GM19395 (cell line): Measurements from ENCODE around the gene GINS2.

Experiments used
- ATAC-seq: cut with Tn5 transposase; IDR thresholded peaks from one replicate; pipeline ENCODE4 v1.9.1; 2021; ENCODE audit warnings: mild to moderate bottlenecking, moderate library complexity; ENCODE audit not compliant: unreplicated experiment

The GINS2 gene

GRCh38 chr16:85668676-85669424 is 19.9 kb downstream of the GINS2 start:
- no peak for ATAC-seq

- ATAC-seq: no peak
Measured at GRCh38 chr16:85667841-85668413, 20.8 kb downstream of the GINS2 start.

- no peak for ATAC-seq
Measured at GRCh38 chr16:85667261-85667660, 21.5 kb downstream of the GINS2 start.

DNA sequence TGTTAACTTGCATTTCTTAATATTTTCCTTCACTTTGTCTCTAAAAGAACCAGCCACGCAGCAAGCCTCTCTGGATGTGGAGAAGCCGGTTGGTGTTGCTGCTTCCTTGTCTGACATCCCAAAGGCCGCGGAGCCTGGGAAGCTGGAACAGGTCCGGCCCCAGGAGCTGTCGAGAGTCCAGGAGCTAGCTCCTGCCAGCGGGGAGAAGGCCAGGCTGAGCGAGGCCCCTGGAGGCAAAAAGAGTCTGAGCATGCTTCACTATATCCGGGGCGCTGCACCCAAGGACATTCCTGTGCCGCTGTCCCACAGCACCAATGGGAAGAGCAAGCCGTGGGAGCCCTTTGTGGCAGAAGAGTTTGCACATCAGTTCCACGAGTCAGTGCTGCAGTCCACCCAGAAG is 22.8 kb downstream of the GINS2 start:
- no peak for ATAC-seq

- no peak for ATAC-seq
Measured at GRCh38 chr16:85665373-85665740, 23.4 kb downstream of the GINS2 start.

DNA sequence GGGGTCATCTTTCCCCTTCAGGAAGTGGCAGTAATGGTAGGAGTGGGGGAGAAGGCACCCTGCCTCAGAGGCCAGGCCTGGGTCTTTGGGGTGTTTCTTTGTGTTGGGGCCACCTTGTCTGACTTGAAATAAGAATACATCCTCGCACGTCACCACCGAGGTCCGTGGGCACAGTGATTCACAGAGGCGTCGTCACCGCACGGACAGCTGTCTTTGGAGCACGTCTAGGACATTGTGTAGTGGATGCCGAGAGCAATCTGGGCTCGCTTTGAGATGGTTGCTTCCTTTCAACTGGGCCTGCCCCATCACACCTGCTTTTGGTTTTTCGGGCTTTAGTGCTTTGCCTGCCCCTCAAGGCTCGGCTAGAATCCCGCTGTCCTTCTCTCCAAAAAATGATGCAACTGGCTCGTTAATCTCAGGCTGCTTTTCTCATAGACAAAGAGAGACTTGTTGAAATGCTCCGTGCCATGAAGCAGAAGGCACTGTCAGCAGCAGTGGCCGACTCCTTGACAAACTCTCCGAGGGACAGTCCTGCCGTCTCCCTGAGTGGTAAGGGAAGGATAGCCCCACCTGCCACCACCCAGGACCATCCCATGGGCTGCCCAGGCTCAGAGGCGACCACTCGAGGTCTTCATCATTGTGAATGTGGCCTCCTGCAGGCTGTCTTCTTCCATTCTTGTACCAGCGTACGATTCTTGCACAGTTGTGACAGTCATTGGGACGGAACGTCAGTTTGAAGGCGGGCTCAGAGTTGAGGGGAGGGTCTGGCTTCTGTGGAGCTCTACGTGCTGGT is 24.0 kb downstream of the GINS2 start:
- no peak for ATAC-seq

- ATAC-seq: no peak
Measured at GRCh38 chr16:85663891-85664321, 24.8 kb downstream of the GINS2 start.

GRCh38 chr16:85662976-85663830 is 25.6 kb downstream of the GINS2 start:
- no peak for ATAC-seq

DNA sequence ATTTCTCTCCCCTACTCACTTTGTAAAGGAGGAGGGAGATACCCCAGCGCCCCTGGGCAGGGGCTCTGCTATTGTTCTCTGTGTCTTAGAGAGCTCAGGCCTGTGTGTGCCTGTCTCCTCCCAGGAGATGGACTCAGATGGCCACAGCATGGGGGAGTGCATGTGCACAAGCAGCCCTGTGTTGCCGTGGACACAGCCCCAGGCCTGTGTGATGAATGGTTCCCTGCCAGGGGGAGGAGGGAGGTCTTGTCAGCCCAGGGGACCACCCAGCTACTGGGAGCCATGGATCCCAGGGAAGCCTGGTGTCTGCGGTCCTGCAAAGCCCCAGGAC is 26.3 kb downstream of the GINS2 start:
- no peak for ATAC-seq

GRCh38 chr16:85661740-85662481 is 26.8 kb downstream of the GINS2 start:
- ATAC-seq: no peak

DNA sequence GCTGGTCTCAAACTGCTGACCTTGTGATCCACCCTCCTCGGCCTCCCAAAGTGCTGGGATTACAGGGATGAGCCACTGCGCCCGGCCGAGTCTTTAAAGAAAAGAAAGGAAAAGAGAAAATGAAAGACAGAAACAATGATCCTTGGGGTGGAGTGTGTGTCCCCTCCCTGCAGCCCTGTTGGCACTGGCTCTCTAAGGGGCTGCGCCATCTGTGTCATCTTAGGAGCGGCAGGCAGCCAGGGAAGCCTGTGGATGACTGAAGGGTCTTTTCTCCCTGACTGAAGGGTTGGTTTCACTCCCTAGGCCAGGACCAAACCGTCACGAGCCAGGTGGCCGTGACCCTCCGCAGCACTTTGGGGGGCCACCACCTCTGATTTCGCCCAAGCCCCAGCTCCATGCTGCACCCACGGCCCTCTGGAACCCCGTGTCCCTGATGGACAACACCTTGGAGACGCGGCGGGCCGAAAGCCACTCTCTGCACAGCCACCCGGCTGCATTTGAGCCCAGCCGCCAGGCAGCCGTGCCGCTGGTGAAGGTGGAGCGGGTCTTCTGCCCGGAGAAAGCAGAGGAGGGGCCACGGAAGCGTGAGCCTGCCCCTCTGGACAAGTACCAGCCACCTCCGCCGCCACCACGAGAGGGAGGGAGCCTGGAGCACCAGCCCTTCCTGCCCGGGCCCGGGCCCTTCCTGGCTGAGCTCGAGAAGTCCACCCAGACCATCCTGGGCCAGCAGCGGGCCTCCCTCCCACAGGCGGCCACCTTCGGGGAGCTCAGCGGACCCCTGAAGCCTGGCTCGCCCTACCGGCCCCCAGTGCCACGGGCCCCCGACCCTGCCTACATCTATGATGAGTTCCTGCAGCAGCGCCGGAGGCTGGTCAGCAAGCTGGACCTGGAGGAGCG is 27.7 kb downstream of the GINS2 start:
- ATAC-seq: no peak

DNA sequence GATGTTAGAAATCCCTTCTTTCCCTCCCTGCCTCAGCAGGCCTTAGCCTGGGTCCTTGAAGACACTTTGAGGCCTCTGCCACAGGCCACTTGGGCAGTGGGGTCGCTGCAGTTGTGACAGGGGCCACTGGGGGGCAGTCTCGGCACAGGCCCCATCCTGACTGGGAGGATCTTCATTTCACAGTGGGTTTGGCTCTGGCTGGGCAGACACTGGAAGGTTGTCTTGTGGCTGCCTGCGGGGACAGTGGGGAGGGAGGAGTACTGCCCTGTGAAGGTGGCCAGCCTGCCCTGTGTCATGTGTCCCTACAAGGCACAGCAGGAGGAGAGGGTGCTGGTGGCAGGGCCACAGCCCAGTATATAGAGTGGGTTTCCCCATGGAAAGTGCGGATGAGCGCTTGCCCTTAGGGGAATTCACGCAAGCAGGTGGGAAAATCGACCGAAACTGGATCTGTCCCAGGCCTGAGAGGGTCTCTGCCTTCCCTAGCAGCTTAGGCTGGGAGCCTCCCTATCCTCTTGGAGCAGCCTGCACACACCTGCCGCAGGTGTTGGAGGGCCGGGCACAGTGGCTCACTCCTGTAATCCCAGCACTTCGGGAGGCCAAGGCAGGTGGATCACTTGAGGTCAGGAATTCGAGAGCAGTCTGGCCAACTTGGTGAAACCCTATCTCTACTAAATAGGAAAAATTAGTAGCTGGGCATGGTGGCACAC is 28.8 kb downstream of the GINS2 start:
- ATAC-seq: no peak

DNA sequence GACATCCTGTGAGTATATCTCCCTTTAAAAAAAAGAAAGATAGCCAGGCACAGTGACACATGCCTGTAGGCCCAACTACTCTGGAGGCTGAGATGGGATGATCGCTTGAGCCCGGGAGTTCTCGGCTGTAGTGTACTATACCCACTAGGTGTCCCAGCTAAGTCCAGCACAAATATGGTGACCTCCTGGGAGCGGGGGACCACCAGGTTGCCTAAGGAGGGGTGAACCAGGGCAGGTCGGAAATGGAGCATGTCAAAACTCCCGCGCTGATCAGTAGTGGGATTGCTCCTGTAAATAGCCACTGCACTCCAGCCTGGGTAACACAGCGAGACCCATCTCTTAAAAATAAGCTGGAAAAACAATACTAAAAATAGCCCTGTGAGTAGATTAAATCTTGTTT is 29.4 kb downstream of the GINS2 start:
- no peak for ATAC-seq

DNA sequence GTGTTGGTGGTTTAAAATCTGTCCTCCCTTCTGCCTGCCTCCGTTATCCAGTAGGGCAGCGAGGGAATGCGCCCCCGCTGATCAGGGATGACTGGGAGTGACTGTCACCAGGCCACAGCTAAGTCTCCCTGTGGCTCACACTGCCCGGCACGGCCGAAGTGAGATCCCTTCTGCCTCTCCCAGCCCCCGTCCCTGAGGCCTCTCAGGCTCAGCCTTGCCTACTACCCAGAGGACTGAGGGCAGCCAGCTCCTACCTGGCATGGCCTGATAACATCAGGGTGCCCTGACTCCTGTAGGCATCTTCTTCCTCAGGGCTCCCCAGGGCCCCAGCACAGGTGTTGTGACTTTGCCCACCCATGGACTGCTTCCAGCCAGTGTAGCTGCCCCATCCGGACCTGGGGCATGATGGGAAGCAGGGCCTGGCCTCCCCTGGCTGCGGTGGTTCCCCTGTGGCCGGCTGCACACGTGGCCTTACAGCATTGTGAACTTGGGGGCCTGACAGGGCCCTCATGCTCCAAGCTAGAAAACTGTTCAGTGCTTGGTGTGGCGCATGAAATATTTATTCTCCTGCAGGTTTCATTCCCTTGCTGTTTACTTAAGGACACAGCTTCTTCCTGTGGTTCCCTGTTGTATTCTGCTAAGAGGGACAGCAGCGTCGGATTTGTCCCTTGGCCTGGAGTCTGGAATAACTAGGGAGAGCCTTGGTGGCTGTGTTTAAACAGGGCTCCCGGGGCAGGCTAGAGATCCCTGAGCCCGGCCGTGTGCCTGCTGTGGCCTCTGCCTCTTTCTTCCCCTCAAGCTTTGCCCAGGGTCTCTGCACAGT is 30.0 kb downstream of the GINS2 start:
- no peak for ATAC-seq

DNA sequence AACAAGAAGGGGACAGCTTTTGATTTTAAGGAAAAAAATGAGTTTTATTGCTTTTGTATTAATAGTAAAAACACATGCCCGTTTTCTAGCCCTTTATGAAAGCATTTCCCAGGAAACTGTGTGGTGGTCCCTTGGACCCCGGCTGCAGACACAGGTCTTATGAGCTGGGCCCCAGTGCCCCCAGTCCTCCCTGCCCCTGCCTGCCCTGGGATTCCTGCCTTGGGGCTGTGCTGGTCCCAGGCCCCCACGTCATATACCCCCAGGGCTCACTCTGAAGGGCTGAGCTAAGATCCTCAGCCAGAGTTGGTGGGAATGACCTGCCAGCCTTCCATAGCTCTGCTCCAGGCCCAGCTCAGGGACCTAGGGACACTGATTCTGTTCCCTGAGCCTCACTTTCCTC is 30.8 kb downstream of the GINS2 start:
- ATAC-seq: no peak

- no peak for ATAC-seq
Measured at GRCh38 chr16:85657267-85657650, 31.5 kb downstream of the GINS2 start.

GRCh38 chr16:85656351-85657266 is 32.1 kb downstream of the GINS2 start:
- ATAC-seq: no peak
